Mesenchymal stem cell (in vitro differentiated cells and primary cell): ENCODE results near the gene ACACA.
"Not testable (repeated sequence)": the region's sequence is repeated elsewhere in the genome, so short reads cannot be mapped to it uniquely, and the experiment has no call there.

ENCODE experiments used
- DNase-seq: peaks from one replicate; pipeline ENCODE4 v3.0.0-alpha.2; 2013
- H2AFZ ChIP-seq: one replicate; pipeline ENCODE4 v1.6.1; 2013; ENCODE audit warnings: low read depth, mild to moderate bottlenecking, control low read depth, inconsistent platforms, low read length, moderate library complexity
- H2AK5ac ChIP-seq: 2 replicates; pipeline ENCODE4 v1.6.1; 2013; ENCODE audit warnings: low read length, moderate library complexity, mild to moderate bottlenecking, inconsistent platforms; ENCODE audit not compliant: severe bottlenecking
- H2BK120ac ChIP-seq: one replicate; pipeline ENCODE4 v1.6.1; 2013; ENCODE audit warnings: low read depth, mild to moderate bottlenecking, inconsistent platforms, low read length, moderate library complexity
- H2BK12ac ChIP-seq, 2 experiments: one replicate each; pipeline ENCODE4 v1.6.1; 2013; ENCODE audit warnings: inconsistent platforms in 2 of 2, low read length in 2 of 2, mild to moderate bottlenecking in 2 of 2, moderate library complexity in 2 of 2, control low read depth in 1 of 2
- H2BK15ac ChIP-seq: one replicate; pipeline ENCODE4 v1.6.1; 2013; ENCODE audit warnings: mild to moderate bottlenecking, low read depth, inconsistent platforms; ENCODE audit not compliant: poor library complexity, severe bottlenecking
- H2BK5ac ChIP-seq: 2 replicates; pipeline ENCODE4 v1.6.1; 2013; ENCODE audit warnings: low read depth, mild to moderate bottlenecking, low read length, control low read depth, inconsistent platforms; ENCODE audit not compliant: poor library complexity, severe bottlenecking
- H3K14ac ChIP-seq, 2 experiments: one replicate each; pipeline ENCODE4 v1.6.1; 2013; ENCODE audit warnings: inconsistent platforms in 2 of 2, low read length in 2 of 2, control low read depth in 1 of 2, mild to moderate bottlenecking in 1 of 2, moderate library complexity in 1 of 2
- H3K18ac ChIP-seq, 2 experiments: one replicate each; pipeline ENCODE4 v1.6.1; 2013; ENCODE audit warnings: inconsistent platforms in 2 of 2, low read length in 2 of 2, control low read depth in 1 of 2, low read depth in 1 of 2, mild to moderate bottlenecking in 1 of 2
- H3K23ac ChIP-seq, 2 experiments: one replicate each; pipeline ENCODE4 v1.6.1; 2013; ENCODE audit warnings: inconsistent platforms in 2 of 2, low read length in 2 of 2, mild to moderate bottlenecking in 2 of 2, moderate library complexity in 2 of 2, control low read depth in 1 of 2
- H3K27ac ChIP-seq: 2 replicates; pipeline ENCODE4 v1.5.1; 2013; ENCODE audit warnings: mild to moderate bottlenecking, moderate library complexity, low read length, control low read depth, inconsistent platforms; ENCODE audit not compliant: poor library complexity, severe bottlenecking
- H3K27me3 ChIP-seq, 2 experiments: 2 replicates each; pipeline versions ENCODE4 v1.6.1 to v1.7.0; 2013; ENCODE audit warnings: low read length in 2 of 2, mild to moderate bottlenecking in 2 of 2, moderate library complexity in 2 of 2, control low read depth in 1 of 2, inconsistent platforms in 1 of 2; ENCODE audit not compliant: control insufficient read depth in 1 of 2, insufficient read depth in 1 of 2
- H3K36me3 ChIP-seq, 2 experiments: 2 replicates each; pipeline versions ENCODE4 v1.6.1 to v1.7.0; 2013; ENCODE audit warnings: low read length in 2 of 2, control low read depth in 1 of 2, inconsistent platforms in 1 of 2, low read depth in 1 of 2, mild to moderate bottlenecking in 1 of 2; ENCODE audit not compliant: insufficient read depth in 2 of 2, control insufficient read depth in 1 of 2
- H3K4ac ChIP-seq, 2 experiments: one replicate each; pipeline ENCODE4 v1.6.1; 2013; ENCODE audit warnings: inconsistent platforms in 2 of 2, low read length in 2 of 2, mild to moderate bottlenecking in 2 of 2, moderate library complexity in 2 of 2, control low read depth in 1 of 2, low read depth in 1 of 2
- H3K4me1 ChIP-seq: 2 replicates; pipeline ENCODE4 v1.6.1; 2013; ENCODE audit warnings: low read depth, low read length, control low read depth; ENCODE audit not compliant: control insufficient read depth, insufficient read depth
- H3K4me2 ChIP-seq: 2 replicates; pipeline ENCODE4 v1.6.1; 2013; ENCODE audit warnings: low read length, mild to moderate bottlenecking, inconsistent platforms; ENCODE audit not compliant: poor library complexity, severe bottlenecking
- H3K4me3 ChIP-seq, 2 experiments: 2 replicates each; pipeline versions ENCODE4 v1.5.1 to v1.7.0; 2013; ENCODE audit warnings: low read length in 2 of 2, mild to moderate bottlenecking in 2 of 2, control low read depth in 1 of 2, low read depth in 1 of 2; ENCODE audit not compliant: insufficient read depth in 1 of 2
- H3K79me1 ChIP-seq: replicated peaks from 2 replicates; pipeline ENCODE4 v1.6.1; 2013; ENCODE audit warnings: mild to moderate bottlenecking, control low read depth, low read length, inconsistent platforms; ENCODE audit not compliant: poor library complexity, severe bottlenecking
- H3K9ac ChIP-seq: 2 replicates; pipeline ENCODE4 v1.7.0; 2013; ENCODE audit warnings: mild to moderate bottlenecking, low read length, moderate library complexity
- H3K9me3 ChIP-seq: 2 replicates; pipeline ENCODE4 v1.7.0; 2013; ENCODE audit warnings: mild to moderate bottlenecking, low read length; ENCODE audit not compliant: control insufficient read depth
- H4K8ac ChIP-seq: one replicate; pipeline ENCODE4 v1.6.1; 2013; ENCODE audit warnings: inconsistent platforms, mild to moderate bottlenecking, low read length, moderate library complexity
- H4K91ac ChIP-seq: one replicate; pipeline ENCODE4 v1.6.1; 2013; ENCODE audit warnings: mild to moderate bottlenecking, low read length, inconsistent platforms
- WGBS: methylation state at CpG from one replicate; pipeline ENCODE4 v1.1.7; 2013; ENCODE audit warnings: mixed read lengths; 5-methylcytosine and 5-hydroxymethylcytosine counted together

ACACA gene

DNA sequence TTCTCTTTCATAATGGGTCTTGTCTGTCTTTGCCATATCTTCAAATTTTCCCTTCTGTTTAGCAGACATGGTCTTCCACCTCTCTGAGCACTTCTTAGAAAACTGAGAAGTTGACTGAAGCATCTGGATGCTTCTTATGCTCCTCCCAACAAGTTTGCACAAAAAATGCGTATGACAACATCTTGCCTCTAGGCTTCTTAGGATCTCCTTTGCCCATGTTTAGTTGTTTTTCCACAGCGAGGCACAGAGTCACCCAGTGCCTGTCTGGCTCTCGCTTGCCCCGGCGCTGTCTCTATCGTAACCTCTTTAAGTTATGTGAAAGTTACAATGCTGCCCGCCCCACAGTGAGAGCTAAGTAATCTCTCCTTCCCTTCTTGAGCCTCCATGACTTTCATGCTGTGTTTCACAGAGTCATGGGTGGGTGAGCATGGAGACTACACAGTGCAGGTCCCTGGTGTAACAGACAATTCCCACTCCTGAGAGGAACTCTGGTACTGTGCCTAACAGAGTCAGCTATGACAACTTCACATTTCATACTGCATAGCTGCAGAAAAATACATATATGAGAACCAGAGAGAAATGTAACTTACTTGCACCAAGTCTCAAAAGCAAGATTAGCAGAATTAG, 262.4 kb downstream of the ACACA start:
- Histone ChIP-seq H3K23ac (no peak overlapping the region), H3K18ac (no peak overlapping the region), H3K36me3 (peaks cover 9 to 75% of the 10 kb centered on the region in 2 experiments), H3K14ac (no peak overlapping the region), H3K27ac (no peak overlapping the region), H4K8ac (no peak overlapping the region), H2BK5ac (no peak overlapping the region), H3K4me2 (no peak overlapping the region), H2BK12ac (no peak overlapping the region), H2AK5ac (no peak overlapping the region), H3K27me3 (no peaks in the 10 kb centered on the region), H3K4me1 (no peaks in the 10 kb centered on the region), H2AFZ (no peak overlapping the region), H3K9ac (no peak overlapping the region), H2BK120ac (no peak overlapping the region), H2BK15ac (no peak overlapping the region), H3K79me1 (peaks cover 2% of the 10 kb centered on the region), H4K91ac (no peak overlapping the region), H3K4me3 (no peak overlapping the region), H3K9me3 (no peaks in the 10 kb centered on the region), H3K4ac (no peak overlapping the region)
- WGBS, result 96% methylated on average over 7 of the region's 7 CpGs
- DNase-seq, result no peak

DNA sequence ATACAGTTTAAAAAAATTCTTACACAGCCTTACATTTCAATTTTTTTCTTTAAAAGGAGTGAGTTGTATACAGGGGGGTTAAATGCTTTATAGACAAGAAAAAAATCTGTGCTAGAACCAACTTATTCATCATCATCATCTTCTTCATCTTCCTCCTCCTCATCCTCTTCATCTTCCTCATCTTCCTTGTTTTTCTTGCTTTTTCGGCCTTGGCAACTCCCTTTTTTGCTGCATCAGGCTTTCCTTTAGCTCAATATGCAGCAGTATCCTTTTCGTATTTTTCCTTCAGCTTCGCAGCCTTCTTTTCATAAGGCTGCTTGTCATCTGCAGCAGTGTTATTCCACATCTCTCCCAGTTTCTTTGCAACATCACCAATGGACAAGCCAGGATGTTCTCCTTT, 263.1 kb downstream of the ACACA start:
- not testable (repeated sequence) for H3K4ac ChIP-seq, H2AK5ac ChIP-seq, H3K4me3 ChIP-seq, H3K4me1 ChIP-seq, H3K14ac ChIP-seq, H2BK15ac ChIP-seq, H3K79me1 ChIP-seq, H4K91ac ChIP-seq, H3K27me3 ChIP-seq, H3K4me2 ChIP-seq, H3K9ac ChIP-seq, H3K23ac ChIP-seq, H2AFZ ChIP-seq, H2BK5ac ChIP-seq, H2BK12ac ChIP-seq, H3K18ac ChIP-seq, H3K27ac ChIP-seq, DNase-seq, H4K8ac ChIP-seq, H2BK120ac ChIP-seq, H3K9me3 ChIP-seq
- WGBS, result 96% methylated on average over 3 of the region's 3 CpGs
- peaks cover 9 to 75% of the 10 kb centered on the region in 2 experiments for H3K36me3 ChIP-seq

DNA sequence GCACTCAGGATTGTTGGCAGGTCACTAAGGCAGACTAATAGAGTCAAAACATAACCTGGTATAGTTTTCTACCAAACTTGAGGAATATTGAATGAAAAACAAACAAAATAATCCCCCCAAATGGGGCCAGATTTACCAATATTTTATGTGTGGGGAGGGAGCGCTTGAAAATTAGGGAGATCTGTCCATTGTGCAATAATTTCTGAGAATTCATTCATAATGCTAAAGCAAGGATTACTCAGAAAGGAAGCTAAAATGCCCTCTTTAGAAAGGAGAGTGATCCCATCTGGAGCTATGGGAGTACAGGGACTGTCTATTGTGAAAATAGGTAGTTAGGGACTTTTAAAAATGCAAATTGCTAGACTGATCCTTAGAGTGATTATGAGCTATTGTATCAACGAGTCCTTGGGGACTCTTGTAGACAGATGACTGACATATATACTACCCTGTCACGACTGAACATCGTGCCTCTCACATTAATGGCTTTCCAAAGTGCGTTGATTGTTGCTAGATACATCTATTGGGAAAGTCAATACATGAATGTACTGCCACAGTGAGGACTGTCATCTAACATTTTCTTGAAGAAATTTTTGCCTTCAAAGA, 264.2 kb downstream of the ACACA start:
- H2BK15ac ChIP-seq, result no peak overlapping the region
- no peak for DNase-seq
- 98% methylated on average over 4 of the region's 5 CpGs for WGBS
- no peak overlapping the region for H3K23ac ChIP-seq
- H3K4me2 ChIP-seq, result no peak overlapping the region
- no peak overlapping the region for H3K4ac ChIP-seq
- H2AFZ ChIP-seq, result no peak overlapping the region
- no peak overlapping the region for H3K14ac ChIP-seq
- no peak overlapping the region for H2BK120ac ChIP-seq
- no peak overlapping the region for H3K18ac ChIP-seq
- H3K27ac ChIP-seq, result no peak overlapping the region
- H2AK5ac ChIP-seq, result no peak overlapping the region
- H3K9me3 ChIP-seq, result no peaks in the 10 kb centered on the region
- no peak overlapping the region for H2BK12ac ChIP-seq
- H3K9ac ChIP-seq, result no peak overlapping the region
- H3K36me3 ChIP-seq, result peaks cover 9 to 80% of the 10 kb centered on the region in 2 experiments
- H3K79me1 ChIP-seq, result peaks cover 2% of the 10 kb centered on the region
- H4K8ac ChIP-seq, result no peak overlapping the region
- no peaks in the 10 kb centered on the region for H3K4me1 ChIP-seq
- no peaks in the 10 kb centered on the region for H3K27me3 ChIP-seq
- H4K91ac ChIP-seq, result no peak overlapping the region
- no peak overlapping the region for H2BK5ac ChIP-seq
- no peak overlapping the region for H3K4me3 ChIP-seq

- no peak overlapping the region for H3K9ac ChIP-seq
- WGBS, result 20% methylated on average over 1 of the region's 1 CpG
- DNase-seq, result no peak
- no peak overlapping the region for H2AK5ac ChIP-seq
- no peak overlapping the region for H4K91ac ChIP-seq
- no peak overlapping the region for H2BK12ac ChIP-seq
- H3K14ac ChIP-seq, result no peak overlapping the region
- no peak overlapping the region for H4K8ac ChIP-seq
- no peak overlapping the region for H3K18ac ChIP-seq
- no peak overlapping the region for H3K4me3 ChIP-seq
- H2BK15ac ChIP-seq, result no peak overlapping the region
- H2BK120ac ChIP-seq, result no peak overlapping the region
- H3K79me1 ChIP-seq, result peaks cover 2% of the 10 kb centered on the region
- no peak overlapping the region for H2BK5ac ChIP-seq
- no peak overlapping the region for H2AFZ ChIP-seq
- H3K9me3 ChIP-seq, result no peaks in the 10 kb centered on the region
- no peak overlapping the region for H3K4ac ChIP-seq
- H3K27me3 ChIP-seq, result no peaks in the 10 kb centered on the region
- H3K27ac ChIP-seq, result no peak overlapping the region
- H3K23ac ChIP-seq, result no peak overlapping the region
- H3K36me3 ChIP-seq, result peaks cover 9 to 76% of the 10 kb centered on the region in 2 experiments
- H3K4me2 ChIP-seq, result no peak overlapping the region
- no peaks in the 10 kb centered on the region for H3K4me1 ChIP-seq
These were observed 268.0 kb downstream of the ACACA start for GRCh38 chr17:37138571-37139120.
